ENCODE results near the gene NID1. TPM values are rescaled to one million over a fixed set of nuclear protein-coding genes. Genes with fewer than 3 reads are reported as not detected.

The NID1 gene
- total RNA-seq, 1 experiment from 2014 or later: 11.1 TPM

- Histone ChIP-seq H3K27me3 (ENCODE audit: low read length) (no peaks in the 10 kb centered on the region), H4K20me1 (ENCODE audit: low read length) (no peaks in the 10 kb centered on the region), H3K4me3 (ENCODE audit: low read length) (no peak overlapping the region), H2AFZ (ENCODE audit: low read length) (no peak overlapping the region), H3K4me2 (ENCODE audit: low read length) (no peak overlapping the region), H3K27ac (ENCODE audit: low read length) (no peak overlapping the region), H3K9me2 (replicated peaks; ENCODE audit: low read length) (no peaks in the 10 kb centered on the region), H3K36me3 (ENCODE audit: low read depth, low read length) (no peaks in the 10 kb centered on the region), H3F3A (ENCODE audit: low read length, unreplicated experiment) (no peaks in the 10 kb centered on the region), H3K4me1 (ENCODE audit: insufficient read depth, low read length) (peaks cover 24% of the 10 kb centered on the region), H3K79me2 (ENCODE audit: low read length) (no peaks in the 10 kb centered on the region), H3K9ac (ENCODE audit: low read length) (no peak overlapping the region), H3K9me3 (ENCODE audit: low read length) (no peaks in the 10 kb centered on the region)
- intact Hi-C loops (cut with micrococcal nuclease): loop anchor here (1.0 kb wide), 1 partner anchor 80 kb away; the partner anchor contains the start of gene LYST
- no peak for TF ChIP-seq EZH2phosphoT487 (IDR thresholded peaks at IDR 0.05; ENCODE audit: borderline replicate concordance, low read length)
- TF ChIP-seq EZH2 (IDR thresholded peaks at IDR 0.05; ENCODE audit: low read length, unreplicated experiment): no peak
- TF ChIP-seq CTCF (conservative IDR thresholded peaks at IDR 0.05; ENCODE audit: low read depth, low read length): no peak
- no TSS peak for BruUV-seq (replicated peaks)
- no peak for ATAC-seq
- ChIA-PET CTCF (interaction anchor here (0.9 kb wide), 1 partner anchor 22 kb away, joined by 3 read pairs; no protein-coding TSS in a partner anchor), POLR2A (ENCODE audit: unreplicated experiment) (no interaction called here)
- DNase-seq: no peak
These were observed 118.9 kb downstream of the NID1 start for GRCh38 chr1:235945775-235946570.

- peak overlapping the region; percentile 23; the same call in 1 of the 2 replicates for H2AFZ ChIP-seq (ENCODE audit: low read length)
- H3K27me3 ChIP-seq (ENCODE audit: low read length): no peaks in the 10 kb centered on the region
- peak overlapping the region; percentile 91 for H3K27ac ChIP-seq (ENCODE audit: low read length)
- ChIA-PET POLR2A (ENCODE audit: unreplicated experiment) (no interaction called here), CTCF (interaction anchor here (0.5 kb wide), 1 partner anchor 100 kb away, joined by 3 read pairs; no protein-coding TSS in a partner anchor)
- no peak overlapping the region for H3K4me3 ChIP-seq (ENCODE audit: low read length)
- H3K9ac ChIP-seq (ENCODE audit: low read length): peak overlapping the region; percentile 58
- no peaks in the 10 kb centered on the region for H3K36me3 ChIP-seq (ENCODE audit: low read depth, low read length)
- ATAC-seq (peak; percentile 95), DNase-seq (peak; percentile 84)
- H3K9me3 ChIP-seq (ENCODE audit: low read length): no peaks in the 10 kb centered on the region
- H3K79me2 ChIP-seq (ENCODE audit: low read length): no peaks in the 10 kb centered on the region
- no TSS peak for BruUV-seq (replicated peaks)
- H3K9me2 ChIP-seq (replicated peaks; ENCODE audit: low read length): no peaks in the 10 kb centered on the region
- no peaks in the 10 kb centered on the region for H4K20me1 ChIP-seq (ENCODE audit: low read length)
- peaks cover 24% of the 10 kb centered on the region for H3K4me1 ChIP-seq (ENCODE audit: insufficient read depth, low read length)
- TF ChIP-seq EZH2phosphoT487 (IDR thresholded peaks at IDR 0.05; ENCODE audit: borderline replicate concordance, low read length) (no peak), EZH2 (IDR thresholded peaks at IDR 0.05; ENCODE audit: low read length, unreplicated experiment) (no peak), CTCF (conservative IDR thresholded peaks at IDR 0.05; ENCODE audit: low read depth, low read length) (no peak)
- H3K4me2 ChIP-seq (ENCODE audit: low read length): peak overlapping the region; percentile 57
- H3F3A ChIP-seq (ENCODE audit: low read length, unreplicated experiment): no peaks in the 10 kb centered on the region
- intact Hi-C loops (cut with micrococcal nuclease): loop anchor here (1.0 kb wide), 1 partner anchor 26 kb away; no protein-coding TSS in a partner anchor
These were observed 121.2 kb downstream of the NID1 start for GRCh38 chr1:235943581-235944114.
